IMR-90 (cell line): ENCODE data around the gene UBE2D4. TPM values are rescaled to one million over a fixed set of nuclear protein-coding genes. Genes with fewer than 3 reads are reported as not detected.

Experiments
- ATAC-seq: fragments of 200-7000 bp; cut with Tn5 transposase; 2 replicates; pipeline ENCODE4 v1.9.1; 2020; ENCODE audit warnings: low read depth, mild to moderate bottlenecking, moderate library complexity
- BruUV-seq: library from RNA; stranded (reverse); fragments of 400-500 nt; replicated peaks from 2 replicates; lab custom pipeline; 2021; lab: Mats Ljungman, UMichigan
- CTCF ChIA-PET: fragments of 300-600 bp; formaldehyde crosslinking; extraction: SDS; loops from one replicate; lab custom pipeline; 2021; ENCODE audit warnings: antibody characterized with exemption; lab: Yijun Ruan, JAX
- POLR2A ChIA-PET: fragments of 300-600 bp; sonication (Branson Sonifier 250); formaldehyde crosslinking; loops from one replicate; lab custom pipeline; 2022; ENCODE audit warnings: antibody characterized with exemption; ENCODE audit not compliant: unreplicated experiment; lab: Charles Lee
- DNase-seq: peaks from one replicate; pipeline ENCODE4 v3.0.0; 2013
- H2AFZ ChIP-seq: replicated peaks from 2 replicates; pipeline ENCODE3; 2013; ENCODE audit warnings: low read length, mild to moderate bottlenecking; ENCODE audit not compliant: poor library complexity
- H2AK5ac ChIP-seq: 2 replicates; pipeline ENCODE4 v1.6.1; 2013; ENCODE audit warnings: low read depth, low read length, inconsistent platforms
- H2AK9ac ChIP-seq: replicated peaks from 2 replicates; pipeline ENCODE3; 2013; ENCODE audit warnings: mild to moderate bottlenecking, low read depth, low read length, moderate library complexity; ENCODE audit not compliant: poor library complexity
- H2BK120ac ChIP-seq: 2 replicates; pipeline ENCODE4 v1.6.1; 2013; ENCODE audit warnings: low read depth, low read length, inconsistent platforms
- H2BK15ac ChIP-seq: 3 replicates; pipeline ENCODE4 v1.6.1; 2013; ENCODE audit warnings: low read depth, low read length, inconsistent platforms
- H2BK20ac ChIP-seq: 2 replicates; pipeline ENCODE4 v1.6.1; 2013; ENCODE audit warnings: low read depth, mild to moderate bottlenecking, inconsistent platforms, low read length, moderate library complexity
- H2BK5ac ChIP-seq: 2 replicates; pipeline ENCODE4 v1.6.1; 2013; ENCODE audit warnings: mild to moderate bottlenecking, low read depth, low read length, inconsistent platforms; ENCODE audit not compliant: poor library complexity, severe bottlenecking
- H3K14ac ChIP-seq: replicated peaks from 2 replicates; pipeline ENCODE4 v1.6.1; 2013; ENCODE audit warnings: low read depth, low read length, inconsistent platforms
- H3K18ac ChIP-seq: 2 replicates; pipeline ENCODE4 v1.6.1; 2013; ENCODE audit warnings: low read depth, low read length, control low read depth
- H3K23ac ChIP-seq: 2 replicates; pipeline ENCODE4 v1.6.1; 2013; ENCODE audit warnings: low read depth, low read length, inconsistent platforms
- H3K27ac ChIP-seq: 2 replicates; pipeline ENCODE4 v1.5.1; 2013; ENCODE audit warnings: mild to moderate bottlenecking, control low read depth, low read length; ENCODE audit not compliant: insufficient read depth
- H3K27me3 ChIP-seq: 2 replicates; pipeline ENCODE4 v1.6.1; 2013; ENCODE audit warnings: low read length; ENCODE audit not compliant: control insufficient read depth, insufficient read depth
- H3K36me3 ChIP-seq: 2 replicates; pipeline ENCODE4 v1.6.1; 2013; ENCODE audit warnings: low read length, mixed read lengths; ENCODE audit not compliant: control insufficient read depth, insufficient read depth
- H3K4ac ChIP-seq: 2 replicates; pipeline ENCODE4 v1.6.1; 2013; ENCODE audit warnings: low read depth, low read length, inconsistent platforms
- H3K4me1 ChIP-seq: 2 replicates; pipeline ENCODE4 v1.6.1; 2013; ENCODE audit warnings: low read length, mixed read lengths; ENCODE audit not compliant: control insufficient read depth, insufficient read depth
- H3K4me2 ChIP-seq: 2 replicates; pipeline ENCODE4 v1.6.1; 2013; ENCODE audit warnings: low read depth, mild to moderate bottlenecking, control low read depth, low read length, moderate library complexity
- H3K4me3 ChIP-seq: 2 replicates; pipeline ENCODE4 v1.5.1; 2013; ENCODE audit warnings: low read depth, mild to moderate bottlenecking, control low read depth, low read length, moderate library complexity; ENCODE audit not compliant: insufficient read depth
- H3K56ac ChIP-seq: 2 replicates; pipeline ENCODE4 v1.6.1; 2013; ENCODE audit warnings: low read length, inconsistent platforms; ENCODE audit not compliant: insufficient read depth; ENCODE audit errors: extremely low read depth
- H3K79me1 ChIP-seq, 2 experiments: 2 replicates each; pipeline ENCODE4 v1.6.1; 2013; ENCODE audit warnings: low read length in 2 of 2, inconsistent platforms in 1 of 2, low read depth in 1 of 2
- H3K9ac ChIP-seq: 2 replicates; pipeline ENCODE4 v1.6.1; 2013; ENCODE audit warnings: low read depth, low read length, control low read depth
- H3K9me1 ChIP-seq: 2 replicates; pipeline ENCODE4 v1.6.1; 2013; ENCODE audit warnings: low read length, inconsistent platforms; ENCODE audit not compliant: insufficient read depth
- H3K9me3 ChIP-seq: 2 replicates; pipeline ENCODE4 v1.6.1; 2013; ENCODE audit warnings: low read length; ENCODE audit not compliant: control insufficient read depth, insufficient read depth
- H4K20me1 ChIP-seq: 2 replicates; pipeline ENCODE4 v1.6.1; 2013; ENCODE audit warnings: low read length, inconsistent platforms; ENCODE audit not compliant: insufficient read depth
- H4K5ac ChIP-seq: 2 replicates; pipeline ENCODE4 v1.6.1; 2013; ENCODE audit warnings: mild to moderate bottlenecking, low read depth, low read length, control low read depth
- H4K8ac ChIP-seq, 2 experiments: 2 replicates each; pipeline ENCODE4 v1.6.1; 2013; ENCODE audit warnings: low read depth in 2 of 2, low read length in 2 of 2, control low read depth in 1 of 2, inconsistent platforms in 1 of 2
- H4K91ac ChIP-seq: 2 replicates; pipeline ENCODE4 v1.6.1; 2013; ENCODE audit warnings: low read depth, low read length, inconsistent platforms; ENCODE audit not compliant: insufficient read depth
- BHLHE40 ChIP-seq: fragments of 150-350 bp; IDR thresholded peaks from 2 replicates; pipeline ENCODE4 v1.6.1; 2016; ENCODE audit warnings: mild to moderate bottlenecking, low read depth, low read length
- CEBPB ChIP-seq: IDR thresholded peaks from 2 replicates; pipeline ENCODE4 v1.6.1; 2012; ENCODE audit warnings: low read depth, low read length, improper control_type of control experiment
- CHD1 ChIP-seq: IDR thresholded peaks from 2 replicates; pipeline ENCODE4 v1.6.1; 2012; ENCODE audit warnings: low read depth, low read length, improper control_type of control experiment
- CTCF ChIP-seq: conservative IDR thresholded peaks from 2 replicates; pipeline ENCODE4 v1.5.1; 2012; ENCODE audit warnings: mild to moderate bottlenecking, low read depth, low read length, improper control_type of control experiment
- ELK1 ChIP-seq: fragments of 150-350 bp; IDR thresholded peaks from 2 replicates; pipeline ENCODE4 v1.6.1; 2016; ENCODE audit warnings: low read depth, mild to moderate bottlenecking, low read length, moderate library complexity, borderline replicate concordance
- FOS ChIP-seq: fragments of 150-350 bp; IDR thresholded peaks from 2 replicates; pipeline ENCODE4 v1.6.1; 2016; ENCODE audit warnings: low read depth, low read length
- MAFK ChIP-seq: IDR thresholded peaks from 2 replicates; pipeline ENCODE4 v1.6.1; 2012; ENCODE audit warnings: low read depth, low read length, improper control_type of control experiment
- MAZ ChIP-seq: IDR thresholded peaks from 2 replicates; pipeline ENCODE4 v1.6.1; 2012; ENCODE audit warnings: low read depth, mild to moderate bottlenecking, low read length, improper control_type of control experiment, moderate library complexity, borderline replicate concordance
- MXI1 ChIP-seq: IDR thresholded peaks from 2 replicates; pipeline ENCODE4 v1.6.1; 2012; ENCODE audit warnings: low read depth, mild to moderate bottlenecking, low read length, moderate library complexity, borderline replicate concordance
- NFE2L2 ChIP-seq: fragments of 150-350 bp; IDR thresholded peaks from 2 replicates; pipeline ENCODE4 v1.6.1; 2016; ENCODE audit warnings: low read depth, mild to moderate bottlenecking, low read length
- POLR2A ChIP-seq: IDR thresholded peaks from 2 replicates; pipeline ENCODE4 v1.6.1; 2012; ENCODE audit warnings: mild to moderate bottlenecking, low read depth, low read length
- RAD21 ChIP-seq: IDR thresholded peaks from 2 replicates; pipeline ENCODE4 v1.6.1; 2012; ENCODE audit warnings: low read length, improper control_type of control experiment
- SMC3 ChIP-seq: fragments of 150-350 bp; IDR thresholded peaks from 2 replicates; pipeline ENCODE4 v1.6.1; 2016; ENCODE audit warnings: low read depth, mild to moderate bottlenecking, antibody characterized with exemption, low read length, moderate library complexity
- USF2 ChIP-seq: fragments of 150-350 bp; IDR thresholded peaks from 2 replicates; pipeline ENCODE4 v1.6.1; 2017; ENCODE audit warnings: mild to moderate bottlenecking, antibody characterized with exemption, low read length, low read depth
- WGBS, 2 experiments: methylation state at CpG; one replicate each; pipeline versions ENCODE4 v1.1.5 to v1.1.7; 2013; ENCODE audit warnings: missing lambda C conversion rate in 2 of 2; ENCODE audit not compliant: insufficient read length in 1 of 2; ENCODE audit errors: extremely low coverage in 2 of 2; 5-methylcytosine and 5-hydroxymethylcytosine counted together
- dilution Hi-C: fragments of 300-500 bp; cut with HindIII; formaldehyde crosslinking; loops from one replicate; pipeline ENCODE4 v1.14.3; 2018; ENCODE audit warnings: low sequenced_read_pairs; ENCODE audit not compliant: unreplicated experiment
- in situ Hi-C: fragments of 300-500 bp; cut with MboI; formaldehyde crosslinking; loops from 3 replicates; pipeline ENCODE4 v1.14.3; 2019; ENCODE audit warnings: low sequenced_read_pairs, inconsistent platforms, mixed read lengths
- intact Hi-C: fragments of 100-400 bp; cut with micrococcal nuclease; formaldehyde crosslinking; loops from 2 replicates; pipeline ENCODE4 v1.10.0; 2022
- polyA plus RNA-seq, 3 experiments: library from polyadenylated mRNA; depleted of rRNA; stranded (reverse); fragments of >200 nt; gene quantifications; 2 replicates each; pipeline ENCODE4 v1.2.3, GENCODE V29; 2012; ENCODE audit warnings: low replicate concordance in 1 of 3
- total RNA-seq: library from RNA; depleted of rRNA; stranded (reverse); fragments of >200 nt; gene quantifications from 2 replicates; pipeline ENCODE4 v1.2.3, GENCODE V29; 2012

Gene UBE2D4
- total and polyA plus RNA-seq, 2 of the 4 experiments (the other 2 are of a cell fraction): 9.7 to 10.5 TPM

GRCh38 chr7:43929529-43930457 lies 3.6 kb downstream of the UBE2D4 start:
- ChIA-PET CTCF (no interaction called here), POLR2A (no interaction called here)
- Histone ChIP-seq H3K4me2 (no peak overlapping the region), H3K4me1 (no peaks in the 10 kb centered on the region), H3K4ac (no peak overlapping the region), H2AK5ac (no peak overlapping the region), H2BK120ac (no peak overlapping the region), H3K9me3 (no peaks in the 10 kb centered on the region), H2BK5ac (no peak overlapping the region), H2BK15ac (no peak overlapping the region), H3K9me1 (no peaks in the 10 kb centered on the region; the same call in 1 of the 2 replicates), H3K36me3 (no peaks in the 10 kb centered on the region), H3K56ac (no peak overlapping the region), H4K5ac (no peak overlapping the region), H4K8ac (no peak overlapping the region), H3K14ac (no peak overlapping the region), H3K9ac (no peak overlapping the region), H3K27ac (no peak overlapping the region), H3K27me3 (no peaks in the 10 kb centered on the region), H4K20me1 (no peaks in the 10 kb centered on the region), H2AK9ac (no peak overlapping the region), H3K79me1 (peaks cover 0 to 12% of the 10 kb centered on the region in 2 experiments; a peak in 2 of 4 replicates), H2BK20ac (no peak overlapping the region), H3K23ac (no peak overlapping the region), H2AFZ (no peak overlapping the region), H3K4me3 (no peak overlapping the region), H3K18ac (no peak overlapping the region), H4K91ac (no peak overlapping the region)
- no TSS peak for BruUV-seq
- intact Hi-C loops: no loop called here
- no CpG with 5 or more reads among the region's 5 CpGs for WGBS, 2 experiments
- in situ Hi-C loops: no loop called here
- dilution Hi-C loops: no loop called here
- TF ChIP-seq MAFK (no peak), MXI1 (no peak), BHLHE40 (no peak), CTCF (no peak), CHD1 (no peak), NFE2L2 (no peak), POLR2A (no peak), CEBPB (no peak), ELK1 (no peak), FOS (no peak), USF2 (no peak), SMC3 (no peak), MAZ (no peak), RAD21 (no peak)
- ATAC-seq (no peak), DNase-seq (no peak)
